Activated B cell treated with CpG ODN at 0.5 μM for 24 hours (primary cell): ENCODE data around the gene ERFL. TPM values are rescaled to one million over a fixed set of nuclear protein-coding genes. Genes with fewer than 3 reads are reported as not detected.

ENCODE experiments used
- ATAC-seq: fragments of 200-7000 bp; cut with Tn5 transposase; one replicate; pipeline ENCODE4 v1.10.0; 2021; ENCODE audit warnings: low read depth, mild to moderate bottlenecking, moderate library complexity
- CTCF ChIA-PET: fragments of 350-600 bp; sonication (Branson Sonifier 250); formaldehyde crosslinking; loops from one replicate; lab custom pipeline; 2021; ENCODE audit warnings: antibody characterized with exemption; lab: Charles Lee
- POLR2A ChIA-PET: fragments of 350-600 bp; sonication (Branson Sonifier 250); formaldehyde crosslinking; loops from one replicate; lab custom pipeline; 2021; ENCODE audit warnings: antibody characterized with exemption; lab: Charles Lee
- DNase-seq: peaks from one replicate; pipeline ENCODE4 v3.0.0; 2022
- H3K27ac Mint-ChIP-seq: one replicate; pipeline ENCODE4 v1.8.0; 2020; ENCODE audit warnings: mixed read lengths
- H3K27me3 Mint-ChIP-seq: one replicate; pipeline ENCODE4 v1.8.0; 2021; ENCODE audit warnings: mixed read lengths
- H3K36me3 Mint-ChIP-seq: one replicate; pipeline ENCODE4 v1.8.0; 2021; ENCODE audit warnings: low read depth, mixed read lengths
- H3K4me1 Mint-ChIP-seq: one replicate; pipeline ENCODE4 v1.8.0; 2021; ENCODE audit warnings: mixed read lengths
- H3K4me3 Mint-ChIP-seq: one replicate; pipeline ENCODE4 v1.8.0; 2020; ENCODE audit warnings: mild to moderate bottlenecking, mixed read lengths
- H3K9me3 Mint-ChIP-seq: one replicate; pipeline ENCODE4 v1.8.0; 2020; ENCODE audit warnings: mixed read lengths
- intact Hi-C: fragments of 100-400 bp; cut with micrococcal nuclease; formaldehyde crosslinking; loops from one replicate; pipeline ENCODE4 v1.15.1; 2024
- total RNA-seq: library from RNA; stranded (reverse); gene quantifications from 2 replicates; pipeline ENCODE4 v1.2.3, GENCODE V29; 2022
- TF ChIP-seq, protein P1 (sequence below): fragments of 200-600 bp; IDR thresholded peaks from one replicate; pipeline ENCODE4 v1.8.0; 2022; ENCODE audit warnings: antibody characterized with exemption, mild to moderate bottlenecking

ERFL gene
- total RNA-seq, 1 donor from 2014 or later: 1.1 TPM

- Mint-ChIP-seq H3K9me3 (no peaks in the 10 kb centered on the region), H3K27me3 (peaks cover 18% of the 10 kb centered on the region), H3K36me3 (peaks cover 1% of the 10 kb centered on the region), H3K27ac (no peak overlapping the region), H3K4me1 (peaks cover 42% of the 10 kb centered on the region), H3K4me3 (no peak overlapping the region)
- ATAC-seq (no peak), DNase-seq (no peak)
- TF ChIP-seq, protein P1, sequence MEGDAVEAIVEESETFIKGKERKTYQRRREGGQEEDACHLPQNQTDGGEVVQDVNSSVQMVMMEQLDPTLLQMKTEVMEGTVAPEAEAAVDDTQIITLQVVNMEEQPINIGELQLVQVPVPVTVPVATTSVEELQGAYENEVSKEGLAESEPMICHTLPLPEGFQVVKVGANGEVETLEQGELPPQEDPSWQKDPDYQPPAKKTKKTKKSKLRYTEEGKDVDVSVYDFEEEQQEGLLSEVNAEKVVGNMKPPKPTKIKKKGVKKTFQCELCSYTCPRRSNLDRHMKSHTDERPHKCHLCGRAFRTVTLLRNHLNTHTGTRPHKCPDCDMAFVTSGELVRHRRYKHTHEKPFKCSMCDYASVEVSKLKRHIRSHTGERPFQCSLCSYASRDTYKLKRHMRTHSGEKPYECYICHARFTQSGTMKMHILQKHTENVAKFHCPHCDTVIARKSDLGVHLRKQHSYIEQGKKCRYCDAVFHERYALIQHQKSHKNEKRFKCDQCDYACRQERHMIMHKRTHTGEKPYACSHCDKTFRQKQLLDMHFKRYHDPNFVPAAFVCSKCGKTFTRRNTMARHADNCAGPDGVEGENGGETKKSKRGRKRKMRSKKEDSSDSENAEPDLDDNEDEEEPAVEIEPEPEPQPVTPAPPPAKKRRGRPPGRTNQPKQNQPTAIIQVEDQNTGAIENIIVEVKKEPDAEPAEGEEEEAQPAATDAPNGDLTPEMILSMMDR: no peak
- POLR2A ChIA-PET: no interaction called here
- CTCF ChIA-PET: no interaction called here
- intact Hi-C loops: loop anchor here (2.0 kb wide), 1 partner anchor 15 kb away; the partner anchor contains the start of gene ERFL
Measured at GRCh38 chr19:41913538-41914423, 14.5 kb downstream of the ERFL start.

DNA sequence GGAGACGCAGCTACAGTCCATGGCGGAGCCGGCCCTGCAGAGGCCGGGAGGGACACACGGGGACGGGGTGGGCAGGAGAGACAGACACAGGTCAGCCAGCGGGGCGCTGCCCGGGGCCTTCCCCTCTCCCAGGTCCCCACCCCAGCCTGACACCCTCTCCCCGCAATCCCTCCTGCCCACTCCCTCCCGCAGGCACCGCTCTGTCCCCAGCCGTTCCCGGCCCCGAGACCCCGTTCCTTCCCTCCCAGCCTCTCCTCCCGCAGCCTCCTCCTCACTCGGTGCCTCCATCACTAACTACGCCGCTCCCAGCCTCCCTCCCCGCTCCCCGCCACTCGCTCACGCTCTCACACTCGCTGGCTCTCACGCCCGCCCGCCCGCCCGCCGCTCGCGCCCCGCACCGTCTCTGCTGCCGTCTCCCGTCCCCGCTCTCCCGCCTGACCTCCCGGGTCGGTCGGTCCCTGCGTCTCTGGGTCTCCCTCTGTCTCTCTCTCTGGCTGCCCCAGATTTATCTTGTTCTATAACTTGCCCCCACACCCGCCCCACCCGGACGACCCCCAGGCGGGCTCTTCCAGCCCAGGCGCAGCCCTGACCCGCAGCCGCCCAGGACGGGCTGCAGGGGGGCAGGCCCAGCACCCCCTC lies 15.2 kb downstream of the ERFL start:
- H3K4me1 Mint-ChIP-seq: peaks cover 42% of the 10 kb centered on the region
- no peak overlapping the region for H3K4me3 Mint-ChIP-seq
- H3K27ac Mint-ChIP-seq: no peak overlapping the region
- intact Hi-C loops: loop anchor here (1.0 kb wide), 1 partner anchor 8 kb away; no protein-coding TSS in a partner anchor
- ATAC-seq: no peak
- POLR2A ChIA-PET: interaction anchor here (1.1 to 2.3 kb wide), 3 partner anchors 9 to 46 kb away, joined by 3 to 8 read pairs (median 7); partner anchors contain the start of gene RABAC1
- CTCF ChIA-PET: no interaction called here
- H3K27me3 Mint-ChIP-seq: peaks cover 18% of the 10 kb centered on the region
- H3K9me3 Mint-ChIP-seq: no peaks in the 10 kb centered on the region
- peaks cover 2% of the 10 kb centered on the region for H3K36me3 Mint-ChIP-seq
- no peak for DNase-seq
- TF ChIP-seq, protein P1: no peak

- Mint-ChIP-seq H3K27ac (no peak overlapping the region), H3K4me1 (peaks cover 42% of the 10 kb centered on the region), H3K27me3 (peaks cover 18% of the 10 kb centered on the region), H3K36me3 (peaks cover 6% of the 10 kb centered on the region), H3K4me3 (peak overlapping the region; percentile 33), H3K9me3 (no peaks in the 10 kb centered on the region)
- CTCF ChIA-PET: interaction anchor here (1.3 kb wide), 1 partner anchor 39 kb away, joined by 4 read pairs; no protein-coding TSS in a partner anchor
- TF ChIP-seq, protein P1: no peak
- DNase-seq: no peak
- intact Hi-C loops: loop anchor here (1.0 kb wide), 1 partner anchor 9 kb away; no protein-coding TSS in a partner anchor
- ATAC-seq: peak; percentile 35
- POLR2A ChIA-PET: interaction anchor here (1.1 to 2.3 kb wide), 9 partner anchors 9 to 47 kb away, joined by 3 to 9 read pairs (median 6); partner anchors contain the start of genes CD79A and RABAC1
Measured at GRCh38 chr19:41911889-41912731, 16.1 kb downstream of the ERFL start.

GRCh38 chr19:41910992-41911888 lies 17.0 kb downstream of the ERFL start:
- CTCF ChIA-PET: interaction anchor here (1.3 kb wide), 1 partner anchor 38 kb away, joined by 4 read pairs; no protein-coding TSS in a partner anchor
- Mint-ChIP-seq H3K9me3 (no peaks in the 10 kb centered on the region), H3K36me3 (peaks cover 13% of the 10 kb centered on the region), H3K27me3 (peaks cover 18% of the 10 kb centered on the region), H3K4me1 (peaks cover 43% of the 10 kb centered on the region), H3K27ac (no peak overlapping the region), H3K4me3 (no peak overlapping the region)
- DNase-seq (no peak), ATAC-seq (peak; percentile 4)
- intact Hi-C loops: no loop called here
- TF ChIP-seq, protein P1: no peak
- POLR2A ChIA-PET: interaction anchor here (1.1 to 2.3 kb wide), 9 partner anchors 10 to 36 kb away, joined by 3 to 9 read pairs (median 6); partner anchors contain the start of gene CD79A
